Esophagus (tissue), 2 donors: ENCODE measurements around the gene MRPS33. TPM values are rescaled to one million over a fixed set of nuclear protein-coding genes. Genes with fewer than 3 reads are reported as not detected.

Experiments used
- H3K27ac ChIP-seq, 2 donors: one replicate each; pipeline ENCODE4 v1.5.1; 2013; ENCODE audit warnings: low read depth in 2 of 2, mild to moderate bottlenecking in 2 of 2, inconsistent platforms in 1 of 2, low read length in 1 of 2, moderate library complexity in 1 of 2
- H3K27me3 ChIP-seq, 2 donors: one replicate each; pipeline ENCODE4 v1.6.1; 2013; ENCODE audit warnings: low read length in 2 of 2, control low read depth in 1 of 2, mild to moderate bottlenecking in 1 of 2; ENCODE audit not compliant: insufficient read depth in 2 of 2, control insufficient read depth in 1 of 2
- H3K36me3 ChIP-seq, 2 donors: one replicate each; pipeline ENCODE4 v1.6.1; 2013; ENCODE audit warnings: low read length in 1 of 2; ENCODE audit not compliant: control insufficient read depth in 2 of 2, insufficient read depth in 2 of 2
- H3K4me1 ChIP-seq, 2 donors: one replicate each; pipeline ENCODE4 v1.6.1; 2013; ENCODE audit warnings: low read length in 1 of 2; ENCODE audit not compliant: control insufficient read depth in 2 of 2, insufficient read depth in 2 of 2
- H3K4me3 ChIP-seq, 2 donors: one replicate each; pipeline ENCODE4 v1.5.1; 2013; ENCODE audit warnings: low read length in 2 of 2, mild to moderate bottlenecking in 2 of 2, low read depth in 1 of 2, moderate library complexity in 1 of 2
- H3K9me3 ChIP-seq, 2 donors: one replicate each; pipeline ENCODE4 v1.6.1; 2013; ENCODE audit warnings: mild to moderate bottlenecking in 2 of 2, low read depth in 1 of 2, low read length in 1 of 2, moderate library complexity in 1 of 2; ENCODE audit not compliant: control insufficient read depth in 2 of 2, insufficient read depth in 1 of 2
- WGBS, 2 donors: extraction: QIAGEN DNeasy Blood & Tissue Kit; methylation state at CpG; one replicate each; pipeline ENCODE4 v1.1.7; 2013; 5-methylcytosine and 5-hydroxymethylcytosine counted together
- polyA plus RNA-seq, 2 donors: library from polyadenylated mRNA; stranded (reverse); fragments of 200-250 nt; gene quantifications; one replicate each; pipeline ENCODE4 v1.2.3, GENCODE V29; 2013
- donor health status: healthy with polysubstance abuse.
- donor health status: Bipolar disorder and iron deficiency.

Gene MRPS33
- polyA plus RNA-seq, 2 donors, result 40.9 to 71.4 TPM

- Histone ChIP-seq H3K27me3 (no peaks in the 10 kb centered on the region), H3K9me3 (no peaks in the 10 kb centered on the region), H3K4me3 (no peak overlapping the region), H3K4me1 (no peaks in the 10 kb centered on the region), H3K36me3 (peaks cover 0 to 1% of the 10 kb centered on the region in 2 donors), H3K27ac (no peak overlapping the region)
- 48 to 64% methylated on average over 4 of the region's 4 CpGs for WGBS, 2 donors
These were observed 1.4 kb downstream of the MRPS33 start for GRCh38 chr7:141013345-141013715.

DNA sequence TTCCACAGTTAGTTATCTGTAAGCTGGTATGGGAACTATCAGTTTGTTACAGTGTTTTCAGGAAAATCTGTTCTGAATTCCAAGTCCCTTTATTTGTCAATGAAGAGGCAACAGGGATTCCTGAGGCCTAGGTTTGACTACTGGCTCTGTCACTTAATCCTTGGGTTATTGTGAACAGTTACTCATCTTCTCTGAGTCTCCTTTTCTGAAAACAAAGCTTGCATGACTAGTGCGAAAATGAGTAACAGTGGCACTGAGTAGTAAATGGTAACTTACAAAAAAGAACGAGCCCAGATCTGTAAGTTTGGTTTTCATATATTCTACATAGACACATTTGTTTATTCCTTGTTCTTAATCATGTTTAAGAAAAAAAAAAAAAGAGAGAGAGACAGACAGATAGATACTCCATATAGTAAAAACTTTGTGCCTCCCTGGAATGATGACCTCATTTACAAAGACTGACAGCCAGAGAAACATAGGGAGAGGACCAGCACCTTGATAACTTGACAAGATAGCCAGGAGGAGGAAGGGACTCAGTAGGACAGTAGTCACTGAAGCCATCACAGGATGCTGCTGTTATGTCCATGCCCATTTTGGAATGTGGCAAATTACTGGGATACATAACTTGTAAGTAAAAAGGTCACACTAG is 1.9 kb downstream of the MRPS33 start:
- Histone ChIP-seq H3K27ac (peak overlapping the region in 1 of 2 donors; percentile 60), H3K4me1 (no peaks in the 10 kb centered on the region), H3K27me3 (no peaks in the 10 kb centered on the region), H3K36me3 (peaks cover 0 to 4% of the 10 kb centered on the region in 2 donors), H3K9me3 (no peaks in the 10 kb centered on the region), H3K4me3 (no peak overlapping the region)
- 52 to 59% methylated on average over 2 of the region's 2 CpGs for whole genome bisulfite sequencing, 2 donors

- Histone ChIP-seq H3K4me3 (no peak overlapping the region), H3K27ac (peak overlapping the region in 1 of 2 donors; percentile 10), H3K36me3 (peaks cover 3 to 6% of the 10 kb centered on the region in 2 donors), H3K9me3 (no peaks in the 10 kb centered on the region), H3K4me1 (no peaks in the 10 kb centered on the region), H3K27me3 (no peaks in the 10 kb centered on the region)
- 23 to 24% methylated on average over 3 of the region's 3 CpGs for WGBS, 2 donors
These were observed 2.6 kb downstream of the MRPS33 start for GRCh38 chr7:141012044-141012685.

GRCh38 chr7:141011443-141011842 is 3.3 kb downstream of the MRPS33 start:
- H3K4me3 ChIP-seq, result no peak overlapping the region
- no peak overlapping the region for H3K27ac ChIP-seq
- 74 to 77% methylated on average over 4 of the region's 4 CpGs for WGBS, 2 donors
- H3K4me1 ChIP-seq, result no peaks in the 10 kb centered on the region
- H3K36me3 ChIP-seq, result peaks cover 6 to 7% of the 10 kb centered on the region in 2 donors
- H3K9me3 ChIP-seq, result no peaks in the 10 kb centered on the region
- no peaks in the 10 kb centered on the region for H3K27me3 ChIP-seq

- 51 to 63% methylated on average over 8 of the region's 8 CpGs for WGBS, 2 donors
- Histone ChIP-seq H3K9me3 (no peaks in the 10 kb centered on the region), H3K36me3 (peaks cover 6 to 7% of the 10 kb centered on the region in 2 donors), H3K27me3 (no peaks in the 10 kb centered on the region), H3K4me1 (no peaks in the 10 kb centered on the region), H3K27ac (no peak overlapping the region), H3K4me3 (no peak overlapping the region)
These were observed 11.3 kb downstream of the MRPS33 start for GRCh38 chr7:141003172-141004065.

DNA sequence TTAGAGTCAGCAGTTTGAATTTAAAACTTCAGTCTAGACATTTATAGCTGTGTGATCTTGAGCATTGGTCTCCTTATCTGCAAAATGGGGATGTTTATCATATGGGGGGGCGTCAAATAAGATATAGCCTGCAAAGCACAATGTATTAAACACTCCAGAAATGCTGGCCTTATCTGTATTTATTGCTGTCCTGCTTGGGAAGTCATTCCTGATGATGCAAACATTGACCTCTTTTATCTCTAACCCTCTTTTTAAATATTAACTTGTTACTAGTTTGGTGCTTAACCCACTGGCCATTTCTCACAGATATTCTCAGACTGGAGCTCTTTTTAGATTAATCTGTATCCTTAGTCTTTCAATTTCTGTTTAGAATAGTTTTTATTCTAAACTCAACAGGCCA is 13.2 kb downstream of the MRPS33 start:
- WGBS, 2 donors, result 44 to 55% methylated on average over 1 of the region's 1 CpG
- H3K9me3 ChIP-seq, result no peaks in the 10 kb centered on the region
- no peaks in the 10 kb centered on the region for H3K36me3 ChIP-seq
- H3K27me3 ChIP-seq, result peaks cover 0 to 2% of the 10 kb centered on the region in 2 donors
- H3K4me3 ChIP-seq, result no peak overlapping the region
- H3K4me1 ChIP-seq, result no peaks in the 10 kb centered on the region
- H3K27ac ChIP-seq, result no peak overlapping the region

DNA sequence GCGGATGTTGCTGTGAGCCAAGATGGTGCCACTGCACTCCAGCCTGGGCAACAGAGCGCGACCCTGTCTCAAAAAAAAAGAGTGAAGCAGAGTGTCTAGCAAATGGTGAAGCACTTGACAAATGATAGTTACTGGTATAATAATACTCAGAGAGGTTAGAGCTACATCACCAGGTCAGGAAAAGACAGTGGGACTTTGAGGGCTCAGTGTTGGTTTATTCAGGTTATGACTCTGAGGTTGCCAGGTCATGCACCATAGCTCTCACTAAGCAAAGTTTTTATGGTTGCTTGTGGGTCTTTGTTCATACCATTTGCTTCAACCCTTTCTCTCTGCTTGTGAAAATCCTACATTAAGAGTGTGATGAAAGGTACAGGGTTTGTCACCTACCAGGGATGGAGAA is 13.6 kb downstream of the MRPS33 start:
- WGBS, 2 donors, result 98 to 100% methylated on average over 3 of the region's 3 CpGs
- Histone ChIP-seq H3K4me3 (no peak overlapping the region), H3K27ac (no peak overlapping the region), H3K27me3 (peaks cover 0 to 2% of the 10 kb centered on the region in 2 donors), H3K4me1 (no peaks in the 10 kb centered on the region), H3K36me3 (no peaks in the 10 kb centered on the region), H3K9me3 (no peaks in the 10 kb centered on the region)

DNA sequence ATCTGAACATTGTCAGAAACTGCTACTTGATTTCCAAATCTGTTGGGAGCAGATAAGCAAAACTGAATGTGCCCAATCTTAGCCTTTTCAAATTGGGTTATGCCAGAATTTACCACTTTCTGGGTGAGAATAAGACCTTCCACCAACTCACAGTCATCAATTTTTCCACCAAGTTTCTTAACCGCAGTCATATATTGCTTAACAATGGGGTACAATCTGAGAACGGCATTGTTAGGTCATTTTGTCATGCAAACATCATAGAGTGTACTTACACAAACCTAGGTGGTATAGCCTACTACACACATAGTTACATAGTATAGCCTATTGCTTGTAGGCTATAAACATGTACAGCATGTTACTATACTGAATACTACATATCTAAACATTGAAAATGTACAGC is 16.0 kb downstream of the MRPS33 start:
- 86 to 93% methylated on average over 2 of the region's 2 CpGs for WGBS, 2 donors

GRCh38 chr7:140992422-140992821 is 22.3 kb downstream of the MRPS33 start:
- Histone ChIP-seq H3K9me3 (no peaks in the 10 kb centered on the region), H3K4me1 (no peaks in the 10 kb centered on the region), H3K4me3 (no peak overlapping the region), H3K27ac (no peak overlapping the region), H3K36me3 (no peaks in the 10 kb centered on the region), H3K27me3 (no peaks in the 10 kb centered on the region)
- WGBS, 2 donors, result 65 to 70% methylated on average over 3 of the region's 3 CpGs

More for the DNA sequence above, 16.0 kb downstream of the MRPS33 start:
- H3K27me3 ChIP-seq, result peaks cover 0 to 2% of the 10 kb centered on the region in 2 donors
- no peak overlapping the region for H3K4me3 ChIP-seq
- H3K27ac ChIP-seq, result no peak overlapping the region
- no peaks in the 10 kb centered on the region for H3K36me3 ChIP-seq
- H3K9me3 ChIP-seq, result no peaks in the 10 kb centered on the region
- no peaks in the 10 kb centered on the region for H3K4me1 ChIP-seq
